ENCODE data around the gene CA7. TPM values are rescaled to one million over a fixed set of nuclear protein-coding genes. Genes with fewer than 3 reads are reported as not detected.
"Not testable (repeated sequence)": the region's sequence is repeated elsewhere in the genome, so short reads cannot be mapped to it uniquely, and the experiment has no call there.

The CA7 gene
- total RNA-seq, 1 experiment from 2014 or later, result not detected

DNA sequence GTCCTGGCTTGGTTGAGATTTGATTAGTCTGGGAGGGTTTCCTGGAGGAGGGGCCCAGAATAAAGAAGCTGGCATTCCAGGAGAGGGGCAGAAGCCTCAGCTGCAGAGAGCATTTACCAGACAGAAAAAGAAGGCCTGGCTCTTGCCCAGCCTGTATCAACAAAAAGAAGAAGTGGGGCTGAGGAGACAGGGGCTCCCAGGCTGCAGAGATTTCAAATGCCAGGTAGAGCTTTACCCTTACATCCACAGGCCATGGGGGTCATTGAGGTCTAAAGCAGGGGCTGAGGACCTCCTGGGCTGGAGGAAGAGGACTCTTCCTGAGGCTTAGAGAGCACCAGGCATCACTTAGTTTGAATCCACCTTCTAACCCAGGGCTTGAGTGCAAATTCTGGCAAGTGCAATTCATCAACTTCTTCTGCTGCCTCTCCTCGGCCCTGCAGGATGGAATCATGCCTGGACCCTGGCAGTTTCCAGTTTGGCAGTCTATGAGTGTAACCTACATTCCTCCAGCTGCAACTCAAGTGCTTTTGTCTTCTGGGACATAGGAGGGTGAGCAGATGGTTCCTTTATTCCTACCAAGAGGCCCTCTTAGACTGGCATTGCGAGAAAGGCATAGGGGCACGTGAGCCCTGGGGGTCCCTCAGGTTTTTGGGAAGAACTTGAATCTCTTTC, 15.3 kb downstream of the CA7 start:
- no peak for DNase-seq (ENCODE audit: low read depth, low spot score)
- in situ Hi-C loops (cut with HindIII; ENCODE audit: low pct_unique_long_range_greater_than_20kb, low sequenced_read_pairs), result no loop called here

DNA sequence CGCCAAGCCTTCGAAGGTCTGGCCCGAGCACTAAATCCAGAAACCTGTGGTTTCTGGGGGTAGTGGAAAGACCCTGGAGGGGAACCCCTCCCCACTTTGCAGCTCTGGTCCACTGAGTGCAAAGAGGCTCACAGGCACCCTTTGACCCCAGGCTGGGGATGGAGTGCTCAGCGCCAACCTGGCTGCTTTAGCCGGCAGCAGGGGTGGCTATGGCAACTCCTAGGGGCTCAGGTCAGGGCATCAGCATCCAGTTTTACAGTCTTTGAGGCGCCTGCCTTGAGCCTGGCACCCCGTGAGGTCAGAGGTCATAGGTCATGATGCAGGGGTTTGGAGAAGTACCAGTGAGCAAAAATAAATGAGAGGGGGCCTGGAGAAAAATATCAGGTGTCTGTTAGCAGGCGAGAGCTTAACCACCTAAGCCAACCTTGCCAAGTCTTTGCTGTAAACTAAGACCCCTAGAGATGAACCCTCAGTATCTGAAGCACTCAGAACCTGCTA, 17.9 kb downstream of the CA7 start:
- no peak for DNase-seq (ENCODE audit: low read depth, low spot score)
- in situ Hi-C loops (cut with HindIII; ENCODE audit: low pct_unique_long_range_greater_than_20kb, low sequenced_read_pairs), result no loop called here

DNA sequence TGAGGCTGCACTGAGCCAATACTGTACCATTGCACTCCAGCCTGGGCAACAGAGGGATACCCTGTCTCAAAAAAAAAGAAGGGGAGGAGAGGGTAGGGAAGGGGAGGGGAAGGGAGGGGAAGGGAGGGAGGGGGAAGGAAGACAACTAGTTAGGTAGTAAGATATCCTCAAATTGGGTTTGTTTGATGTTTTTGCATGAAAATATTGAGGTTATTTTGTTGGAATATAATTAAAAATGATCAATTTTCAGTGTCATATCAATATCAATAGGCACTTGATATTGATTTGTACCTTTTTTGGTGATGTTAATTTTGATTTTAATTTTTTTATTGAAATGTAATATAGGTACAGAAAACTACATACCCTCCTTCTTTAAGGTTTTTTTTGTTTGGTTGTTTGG, 19.5 kb downstream of the CA7 start:
- in situ Hi-C loops (cut with HindIII; ENCODE audit: low pct_unique_long_range_greater_than_20kb, low sequenced_read_pairs), result no loop called here
- no peak for DNase-seq (ENCODE audit: low read depth, low spot score)

DNA sequence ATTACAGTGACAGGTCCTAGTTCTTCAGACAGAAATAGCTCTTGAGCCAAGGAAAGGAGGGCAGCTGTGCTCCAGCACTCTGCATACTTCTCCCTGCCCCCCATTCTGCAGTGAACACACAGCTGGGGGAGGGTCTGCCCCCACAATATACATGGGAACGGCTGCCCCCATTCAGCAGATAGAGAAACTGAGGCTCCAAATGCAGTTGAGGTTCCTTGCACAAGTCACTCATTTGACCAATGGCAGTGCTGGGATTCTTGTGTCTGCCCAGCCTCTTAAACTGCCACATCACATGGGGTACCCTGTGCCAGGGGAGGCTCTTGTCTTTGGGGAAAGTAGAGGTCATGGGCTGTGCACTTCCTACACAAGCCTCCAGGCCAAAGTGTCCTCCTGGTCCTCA, 25.2 kb downstream of the CA7 start:
- in situ Hi-C loops (cut with HindIII; ENCODE audit: low pct_unique_long_range_greater_than_20kb, low sequenced_read_pairs), result no loop called here
- DNase-seq (ENCODE audit: low read depth, low spot score), result peak; percentile 34

DNA sequence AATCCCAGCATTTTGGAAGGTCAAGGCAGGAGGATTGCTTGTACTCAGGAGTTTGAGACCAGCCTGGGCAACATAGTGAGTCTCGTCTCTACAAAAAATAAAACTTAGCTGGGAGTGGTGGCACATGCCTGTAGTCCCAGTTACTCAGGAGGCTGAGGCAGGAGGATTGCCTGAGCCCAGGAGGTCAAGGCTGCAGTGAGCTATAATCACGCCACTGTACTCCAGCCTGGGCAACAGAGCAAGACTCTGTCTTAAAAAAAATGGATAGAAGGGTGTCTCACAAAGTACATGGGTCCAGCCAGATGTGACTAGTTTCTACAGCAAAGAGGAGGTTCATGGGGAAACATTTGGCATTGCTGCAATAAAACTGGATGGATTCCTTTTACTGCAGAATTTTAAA, 27.1 kb downstream of the CA7 start:
- in situ Hi-C loops (cut with HindIII; ENCODE audit: low pct_unique_long_range_greater_than_20kb, low sequenced_read_pairs); DNase-seq (ENCODE audit: low read depth, low spot score): not testable (repeated sequence)

DNA sequence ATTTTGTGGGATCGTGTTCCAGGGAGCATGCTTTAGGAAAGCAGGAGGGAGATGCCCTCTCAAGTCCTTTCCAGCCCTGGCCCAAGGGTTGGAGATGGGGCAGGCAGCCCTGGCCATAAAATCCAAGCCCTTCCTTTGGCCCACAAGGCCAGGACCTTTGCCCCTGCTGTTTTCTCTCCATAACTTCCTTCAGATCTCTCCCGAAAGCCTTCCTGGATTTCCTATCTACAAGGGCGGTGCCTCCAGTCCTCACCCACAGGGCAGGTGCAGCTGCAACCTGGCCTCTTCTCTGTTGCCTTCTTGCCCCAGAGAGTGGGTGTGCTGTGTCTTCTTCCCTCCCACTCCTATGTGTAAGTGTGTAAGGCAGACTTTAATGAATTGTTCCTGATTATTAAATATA, 27.6 kb downstream of the CA7 start:
- no peak for DNase-seq (ENCODE audit: low read depth, low spot score)
- in situ Hi-C loops (cut with HindIII; ENCODE audit: low pct_unique_long_range_greater_than_20kb, low sequenced_read_pairs), result no loop called here

DNA sequence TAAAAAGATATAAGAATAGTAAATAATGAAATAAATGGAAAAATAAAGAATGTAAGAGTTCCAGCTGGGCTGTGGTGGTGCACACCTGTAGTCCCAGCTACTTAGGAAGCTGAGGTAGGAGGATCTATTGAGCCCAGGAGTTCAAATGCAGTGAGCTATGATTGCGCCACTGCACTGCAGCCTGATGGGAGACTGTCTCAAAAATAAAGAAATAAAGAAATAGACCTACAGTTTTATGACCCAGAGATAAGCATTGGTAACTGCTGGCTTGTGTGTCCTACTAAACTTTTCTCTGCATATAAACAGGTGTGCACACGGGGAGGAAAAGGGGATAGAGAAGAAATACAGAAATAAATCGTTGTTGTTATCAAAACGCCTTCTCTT, 28.3 kb downstream of the CA7 start:
- no peak for DNase-seq (ENCODE audit: low read depth, low spot score)
- in situ Hi-C loops (cut with HindIII; ENCODE audit: low pct_unique_long_range_greater_than_20kb, low sequenced_read_pairs), result no loop called here

DNA sequence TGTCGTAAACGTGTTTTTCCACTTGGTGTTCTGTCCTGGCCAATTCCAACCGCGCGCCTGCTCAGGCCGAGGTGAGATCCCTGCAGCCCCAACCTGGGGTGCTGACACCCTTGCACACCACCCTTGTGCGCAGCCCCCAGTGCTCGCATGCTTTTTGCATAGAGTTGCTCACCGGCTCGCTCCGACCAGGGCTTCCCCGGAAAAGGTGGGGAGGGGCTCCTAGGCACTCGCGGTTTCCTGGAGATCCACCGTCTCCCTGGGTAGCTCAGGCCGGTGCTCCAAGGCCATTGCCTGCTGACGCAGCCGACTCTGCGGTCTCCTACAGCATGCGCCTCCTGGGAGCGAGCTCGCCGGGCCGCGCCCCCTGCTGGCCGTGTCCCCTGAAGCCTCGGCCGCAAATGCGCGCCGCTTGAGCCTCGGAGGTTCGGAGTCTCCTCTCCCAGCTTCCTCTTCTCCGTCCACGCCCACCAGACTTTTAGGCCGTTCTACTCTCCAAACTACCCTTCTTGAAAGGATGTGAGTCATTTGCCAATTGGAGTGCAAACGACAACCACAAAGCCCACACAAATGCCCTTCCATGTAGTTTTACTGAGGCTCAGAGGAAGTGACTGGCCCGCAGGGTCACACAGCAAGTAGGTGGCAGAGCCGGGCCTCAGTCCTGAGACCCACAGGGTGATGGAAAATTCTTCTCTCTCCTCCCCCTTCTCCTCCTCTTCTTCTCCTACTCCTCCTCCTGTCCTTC, 28.9 kb downstream of the CA7 start:
- in situ Hi-C loops (cut with HindIII; ENCODE audit: low pct_unique_long_range_greater_than_20kb, low sequenced_read_pairs), result no loop called here
- DNase-seq (ENCODE audit: low read depth, low spot score), result peak; percentile 87

DNA sequence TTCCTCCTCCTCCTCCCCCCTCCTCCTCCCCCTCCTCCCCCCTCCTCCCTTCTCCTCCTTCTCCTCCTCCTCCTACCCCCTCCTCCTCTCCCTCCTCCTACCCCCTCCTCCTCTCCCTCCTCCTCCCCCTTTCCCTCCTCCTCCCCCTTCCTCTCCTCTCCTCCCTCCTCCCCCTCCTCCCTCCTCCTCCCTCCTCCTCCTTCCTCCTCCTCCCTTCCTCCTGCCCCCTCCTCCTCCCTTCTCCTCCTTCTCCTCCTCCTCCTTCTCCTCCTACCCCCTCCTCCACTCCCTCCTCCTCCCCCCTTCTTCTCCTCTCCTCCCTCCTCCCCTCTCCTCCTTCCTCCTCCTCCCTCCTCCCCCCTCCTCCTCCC, 29.5 kb downstream of the CA7 start:
- no peak for DNase-seq (ENCODE audit: low read depth, low spot score)
- in situ Hi-C loops (cut with HindIII; ENCODE audit: low pct_unique_long_range_greater_than_20kb, low sequenced_read_pairs), result no loop called here

DNA sequence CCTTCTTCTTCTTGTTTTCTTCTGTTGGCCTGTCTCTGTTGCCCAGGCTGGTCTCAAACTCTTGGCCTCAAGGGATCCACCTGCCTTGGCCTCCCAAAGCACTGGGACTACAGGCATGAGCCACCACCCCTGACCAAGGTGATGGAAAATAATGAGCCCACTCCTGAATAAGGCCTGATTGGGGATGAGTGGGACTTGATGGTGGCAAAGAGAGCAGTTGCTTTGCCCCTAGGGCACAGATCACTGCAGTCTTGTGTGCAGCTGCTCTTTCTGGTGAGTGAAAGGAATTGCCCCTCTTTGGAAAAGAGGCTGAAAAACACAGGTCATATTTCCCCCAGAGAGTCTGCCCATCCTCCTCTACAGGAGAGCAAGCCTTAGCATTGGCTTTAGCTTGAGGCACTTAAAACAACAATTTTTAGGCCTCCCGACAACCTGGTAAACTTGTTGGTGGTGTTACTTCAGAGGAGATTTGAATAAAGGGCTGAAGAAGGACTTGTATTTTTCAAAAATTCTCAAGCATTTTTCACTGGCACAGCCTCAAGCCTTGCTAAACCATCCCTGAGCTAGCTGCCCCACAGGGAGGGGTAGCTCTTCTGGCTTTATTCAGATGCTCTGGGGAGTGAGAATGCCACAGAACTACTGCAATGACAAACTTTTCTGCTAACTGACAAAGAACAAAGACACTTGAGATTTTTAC, 30.0 kb downstream of the CA7 start:
- no peak for DNase-seq (ENCODE audit: low read depth, low spot score)
- in situ Hi-C loops (cut with HindIII; ENCODE audit: low pct_unique_long_range_greater_than_20kb, low sequenced_read_pairs), result no loop called here

DNA sequence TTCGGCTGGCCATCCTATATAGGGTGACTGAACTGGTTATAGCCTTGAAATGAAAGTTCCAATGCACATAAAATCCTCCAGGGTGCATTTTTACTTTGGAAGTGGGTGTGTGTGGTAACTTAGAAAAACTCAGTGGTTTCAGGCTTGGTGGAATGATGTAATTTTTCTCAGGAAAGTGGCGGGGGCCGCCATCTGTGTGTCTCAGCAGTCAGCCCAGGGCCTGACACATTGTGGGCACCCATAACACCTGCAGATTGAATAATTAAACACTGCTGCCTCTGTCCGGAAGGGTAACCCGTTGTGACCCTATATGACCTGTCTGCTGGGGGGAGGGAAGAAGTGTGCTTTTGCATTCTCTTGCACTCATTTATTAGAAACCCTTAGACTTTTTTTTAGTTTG, 33.9 kb downstream of the CA7 start:
- no peak for DNase-seq (ENCODE audit: low read depth, low spot score)

DNA sequence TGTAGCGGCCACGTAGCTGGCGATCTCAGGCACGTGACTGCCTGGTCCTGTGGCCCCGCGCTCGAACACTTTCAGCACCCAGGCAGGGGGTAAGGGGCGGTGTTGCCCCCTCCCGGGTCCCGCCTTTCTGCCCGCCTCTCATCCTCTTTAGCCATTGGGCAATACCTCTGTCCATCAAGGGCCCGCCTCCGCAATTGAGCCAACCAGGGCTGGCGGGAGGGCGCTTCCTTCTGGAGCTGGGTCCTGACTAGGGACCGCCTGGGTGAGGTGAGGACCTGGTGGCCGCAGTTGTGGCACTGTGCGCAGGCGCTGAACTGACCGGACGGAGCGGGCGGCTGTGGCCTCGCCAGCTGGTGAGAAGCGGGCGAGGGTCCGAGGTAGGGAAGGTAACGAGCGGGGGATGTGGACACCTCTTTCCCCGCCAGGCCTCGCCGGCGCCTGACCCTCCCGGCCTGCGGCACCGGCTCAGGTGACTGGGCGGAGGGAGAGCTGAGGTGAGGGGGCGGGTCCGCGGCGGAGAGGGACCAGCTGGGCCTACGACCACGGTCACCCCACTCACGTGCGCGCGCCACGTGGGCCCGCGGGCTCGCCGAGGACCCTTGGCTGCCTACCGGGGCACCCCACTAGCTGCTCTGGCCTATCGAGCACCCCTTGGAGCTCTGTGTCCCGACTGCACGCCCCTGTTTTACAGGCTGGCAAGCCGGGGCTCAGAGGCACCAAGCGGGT, 36.2 kb downstream of the CA7 start, which contains the start of gene PDP2:
Gene PDP2 (plus strand): TSS at position 228 of the 726 bp plus-strand sequence. CDS start 3,770 bp downstream, outside the sequence.
- DNase-seq (ENCODE audit: low read depth, low spot score), result peak; percentile 95
- in situ Hi-C loops (cut with HindIII; ENCODE audit: low pct_unique_long_range_greater_than_20kb, low sequenced_read_pairs), result no loop called here

More for the DNA sequence above, 33.9 kb downstream of the CA7 start:
- in situ Hi-C loops (cut with HindIII; ENCODE audit: low pct_unique_long_range_greater_than_20kb, low sequenced_read_pairs), result no loop called here

DNA sequence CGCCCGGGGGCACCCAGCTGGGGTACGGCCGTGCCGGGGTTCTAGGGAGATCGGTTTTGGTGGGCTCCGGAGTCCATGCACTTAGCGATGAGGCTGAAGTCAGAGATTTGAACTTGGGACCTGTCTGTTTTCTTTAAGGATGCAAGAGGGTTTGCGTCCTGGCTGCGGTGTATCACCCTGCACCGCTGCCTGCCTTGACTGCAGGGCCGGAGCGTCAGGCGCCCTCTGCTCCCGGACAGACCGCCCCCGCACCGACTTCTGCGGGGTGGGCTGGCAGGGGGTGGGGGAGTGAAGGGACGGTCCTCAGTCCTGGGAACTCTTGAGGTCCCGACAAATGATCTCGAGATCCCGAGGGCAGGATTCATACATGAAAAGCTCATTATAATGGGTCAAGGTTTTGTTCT, 36.8 kb downstream of the CA7 start:
- in situ Hi-C loops (cut with HindIII; ENCODE audit: low pct_unique_long_range_greater_than_20kb, low sequenced_read_pairs), result no loop called here
- no peak for DNase-seq (ENCODE audit: low read depth, low spot score)

DNA sequence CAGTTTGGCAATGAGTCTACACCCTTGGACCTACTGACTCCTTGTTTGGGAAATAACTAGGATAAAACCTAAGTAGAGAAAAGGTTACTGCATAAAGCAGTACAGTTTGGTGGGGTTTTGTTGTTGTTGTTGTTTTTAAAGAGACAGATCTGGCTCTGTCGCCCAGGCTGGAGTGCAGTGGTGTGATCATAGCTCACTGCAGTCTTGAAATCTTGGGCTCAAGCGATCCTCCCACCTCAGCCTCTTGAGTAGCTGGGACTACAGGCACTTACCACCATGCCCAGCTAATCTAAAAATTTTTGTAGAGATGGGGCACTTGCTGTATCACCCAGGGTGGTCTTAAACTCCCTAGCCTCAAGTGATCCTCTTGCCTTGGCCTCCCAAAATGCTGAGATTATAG, 37.3 kb downstream of the CA7 start:
- in situ Hi-C loops (cut with HindIII; ENCODE audit: low pct_unique_long_range_greater_than_20kb, low sequenced_read_pairs), result no loop called here
- DNase-seq (ENCODE audit: low read depth, low spot score), result no peak

DNA sequence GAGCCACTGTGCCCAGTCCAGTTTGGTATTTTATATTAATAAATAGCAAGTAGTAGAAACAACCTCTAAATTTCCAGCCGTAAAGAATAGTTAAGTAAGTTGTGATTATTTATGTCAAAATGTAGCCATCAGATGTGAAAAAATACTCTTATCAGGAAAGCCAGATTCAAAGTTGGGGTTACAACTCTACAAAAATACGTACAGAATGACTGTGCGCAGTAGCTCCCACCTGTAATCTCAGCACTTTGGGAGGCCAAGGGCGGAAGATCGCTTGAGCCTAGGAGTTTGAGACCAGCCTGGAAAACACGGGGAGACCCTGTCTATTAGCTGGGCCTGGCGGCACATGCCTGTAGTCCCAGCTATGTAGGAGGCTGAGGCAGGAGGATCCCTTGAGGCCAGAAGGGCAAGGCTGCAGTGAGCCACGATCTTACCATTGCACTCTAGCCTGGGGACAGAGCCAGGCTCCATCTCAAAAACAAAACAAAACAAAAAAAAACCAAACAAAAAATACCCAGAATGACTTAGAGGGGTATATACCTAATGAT, 37.8 kb downstream of the CA7 start:
- DNase-seq (ENCODE audit: low read depth, low spot score), result no peak
- in situ Hi-C loops (cut with HindIII; ENCODE audit: low pct_unique_long_range_greater_than_20kb, low sequenced_read_pairs), result no loop called here

DNA sequence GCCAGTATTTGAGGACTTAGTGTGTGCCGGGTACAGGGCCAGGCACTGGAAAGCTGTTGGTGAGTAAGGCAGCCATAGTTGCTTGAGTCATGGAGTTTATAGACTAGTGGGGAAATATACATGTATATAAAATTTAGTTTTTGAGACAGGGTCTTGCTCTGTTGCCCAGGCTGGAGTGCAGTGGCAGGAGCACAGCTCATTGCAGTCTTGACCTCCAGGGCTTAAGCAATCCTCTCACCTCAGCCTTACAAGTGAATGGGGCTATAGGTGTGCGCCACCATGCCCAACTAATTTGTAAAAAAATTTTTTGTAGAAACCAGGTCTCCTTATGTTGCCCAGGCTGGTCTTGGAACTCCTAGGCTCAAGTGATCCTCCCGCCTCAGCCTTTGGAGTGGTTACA, 38.5 kb downstream of the CA7 start:
- in situ Hi-C loops (cut with HindIII; ENCODE audit: low pct_unique_long_range_greater_than_20kb, low sequenced_read_pairs), result no loop called here
- no peak for DNase-seq (ENCODE audit: low read depth, low spot score)

DNA sequence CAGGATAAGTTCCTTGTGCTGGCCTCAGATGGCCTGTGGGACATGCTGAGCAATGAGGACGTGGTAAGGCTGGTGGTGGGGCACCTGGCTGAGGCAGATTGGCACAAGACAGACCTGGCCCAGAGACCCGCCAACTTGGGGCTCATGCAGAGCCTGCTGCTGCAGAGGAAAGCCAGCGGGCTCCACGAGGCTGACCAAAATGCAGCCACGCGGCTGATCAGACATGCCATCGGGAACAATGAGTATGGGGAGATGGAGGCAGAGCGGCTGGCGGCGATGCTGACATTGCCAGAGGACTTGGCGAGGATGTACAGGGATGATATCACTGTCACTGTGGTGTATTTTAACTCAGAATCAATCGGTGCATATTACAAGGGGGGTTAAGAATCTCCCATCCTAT, 41.3 kb downstream of the CA7 start:
- DNase-seq (ENCODE audit: low read depth, low spot score), result no peak
- in situ Hi-C loops (cut with HindIII; ENCODE audit: low pct_unique_long_range_greater_than_20kb, low sequenced_read_pairs), result no loop called here

DNA sequence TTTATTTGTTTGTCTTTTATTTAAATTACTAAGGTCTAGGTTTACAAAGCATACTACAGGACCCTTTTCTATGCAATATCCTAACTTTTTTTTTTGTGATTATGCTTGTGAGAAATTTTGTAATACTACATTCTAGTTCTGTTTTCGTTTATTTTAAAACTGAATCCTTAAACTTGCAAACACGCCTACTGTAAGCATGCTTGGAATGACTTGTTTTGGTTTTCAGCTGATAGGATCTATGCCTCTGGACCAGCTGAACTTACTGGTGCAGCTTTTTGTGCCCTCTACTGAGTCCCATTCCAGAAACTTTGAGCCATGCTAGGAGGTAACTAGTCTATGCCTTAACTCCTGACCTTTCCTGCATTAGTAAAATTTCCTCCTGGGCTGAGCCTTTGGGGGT, 42.1 kb downstream of the CA7 start:
- no peak for DNase-seq (ENCODE audit: low read depth, low spot score)
- in situ Hi-C loops (cut with HindIII; ENCODE audit: low pct_unique_long_range_greater_than_20kb, low sequenced_read_pairs), result no loop called here
